ENCODE results near the gene DDX21.
"Not testable (repeated sequence)": the region's sequence is repeated elsewhere in the genome, so short reads cannot be mapped to it uniquely, and the experiment has no call there.

DDX21 gene

DNA sequence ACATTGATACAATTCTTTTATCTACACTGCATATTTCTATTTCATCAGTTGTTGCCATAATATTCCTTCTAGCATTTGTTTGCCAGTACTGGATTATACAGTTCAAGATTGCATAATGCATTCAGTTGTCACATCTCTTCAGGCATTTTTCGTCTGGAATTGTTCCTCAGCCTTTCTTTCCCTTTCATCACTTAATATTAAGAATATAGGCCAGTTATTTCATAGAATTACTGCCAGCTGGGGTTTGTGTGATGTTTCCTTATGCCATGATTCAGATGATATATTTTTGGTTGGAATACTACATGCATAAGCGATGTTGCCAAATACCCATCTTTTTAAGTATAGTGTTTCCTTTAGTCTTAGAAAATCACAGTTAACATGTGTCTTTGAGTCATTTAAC, 53.4 kb downstream of the DDX21 start:
- 88% methylated on average over 1 of the region's 2 CpGs; no CpG with 5 or more reads in 1 of the 2 experiments for WGBS, 2 experiments
- H3K36me3 ChIP-seq (ENCODE audit: control insufficient read depth, insufficient read depth, low read length): peaks cover 7% of the 10 kb centered on the region

DNA sequence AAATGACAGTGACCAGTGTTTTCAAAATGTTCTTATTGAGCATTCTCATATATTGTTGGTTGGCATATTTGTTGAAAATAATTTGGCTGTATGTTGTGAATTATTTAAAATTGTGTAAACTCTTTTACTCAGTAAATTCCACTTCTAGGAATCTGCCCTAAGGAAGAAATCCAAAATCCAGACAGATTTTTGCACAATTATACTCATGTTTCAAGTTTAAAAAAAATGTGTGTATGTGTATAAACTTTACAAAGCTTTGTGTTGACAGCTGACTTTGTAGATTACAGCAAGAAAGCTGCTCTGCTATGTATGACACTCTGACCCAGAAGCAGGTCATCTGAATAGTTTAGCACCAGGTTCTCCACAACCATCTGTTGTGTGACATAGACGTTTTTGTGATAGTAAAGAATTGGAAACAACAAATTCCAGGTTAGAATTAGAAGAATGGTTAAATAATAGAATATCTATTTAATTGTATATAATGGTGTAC, 54.2 kb downstream of the DDX21 start:
- Histone ChIP-seq H3K9me3 (ENCODE audit: control insufficient read depth, low read length) (no peaks in the 10 kb centered on the region), H3K27me3 (ENCODE audit: control insufficient read depth, insufficient read depth, low read length, poor library complexity, severe bottlenecking) (no peaks in the 10 kb centered on the region), H3K4me3 (ENCODE audit: insufficient read depth, low read depth, low read length) (no peak overlapping the region), H3K4me1 (ENCODE audit: control insufficient read depth, insufficient read depth, low read length) (no peaks in the 10 kb centered on the region), H3K27ac (ENCODE audit: insufficient read depth, low read depth, low read length, poor library complexity, severe bottlenecking) (no peak overlapping the region), H3K36me3 (ENCODE audit: control insufficient read depth, insufficient read depth, low read length) (peaks cover 7% of the 10 kb centered on the region)
- 70% methylated on average over 1 of the region's 1 CpG; no CpG with 5 or more reads in 1 of the 2 experiments for WGBS, 2 experiments

More for the DNA sequence above, 53.4 kb downstream of the DDX21 start:
- H3K9me3 ChIP-seq (ENCODE audit: control insufficient read depth, low read length): no peaks in the 10 kb centered on the region
- H3K4me1 ChIP-seq (ENCODE audit: control insufficient read depth, insufficient read depth, low read length): no peaks in the 10 kb centered on the region
- no peaks in the 10 kb centered on the region for H3K27me3 ChIP-seq (ENCODE audit: control insufficient read depth, insufficient read depth, low read length, poor library complexity, severe bottlenecking)
- no peak overlapping the region for H3K4me3 ChIP-seq (ENCODE audit: insufficient read depth, low read depth, low read length)
- H3K27ac ChIP-seq (ENCODE audit: insufficient read depth, low read depth, low read length, poor library complexity, severe bottlenecking): no peak overlapping the region

DNA sequence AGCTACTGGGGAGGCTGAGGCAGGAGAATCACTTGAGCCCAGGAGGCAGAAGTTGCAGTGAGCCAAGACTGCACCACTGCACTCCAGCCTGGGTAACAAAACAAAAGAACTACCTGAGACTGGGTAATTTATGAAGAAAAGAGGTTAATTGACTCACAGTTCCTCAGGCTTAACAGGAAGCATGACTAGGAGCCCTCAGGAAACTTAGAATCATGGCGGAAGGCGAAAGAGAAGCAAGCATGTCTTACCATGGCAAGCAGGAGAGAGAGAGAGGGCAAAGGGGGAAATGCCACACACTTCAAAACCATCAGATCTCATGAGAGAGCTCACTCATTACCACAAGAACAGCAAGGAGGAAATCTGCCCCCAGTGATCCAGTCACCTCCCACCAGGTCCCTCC, 56.8 kb downstream of the DDX21 start:
- not testable (repeated sequence) for H3K4me1 ChIP-seq (ENCODE audit: control insufficient read depth, insufficient read depth, low read length); H3K27ac ChIP-seq (ENCODE audit: insufficient read depth, low read depth, low read length, poor library complexity, severe bottlenecking); H3K9me3 ChIP-seq (ENCODE audit: control insufficient read depth, low read length); H3K27me3 ChIP-seq (ENCODE audit: control insufficient read depth, insufficient read depth, low read length, poor library complexity, severe bottlenecking); H3K4me3 ChIP-seq (ENCODE audit: insufficient read depth, low read depth, low read length)
- peaks cover 16% of the 10 kb centered on the region for H3K36me3 ChIP-seq (ENCODE audit: control insufficient read depth, insufficient read depth, low read length)
- WGBS, 2 experiments: 93 to 96% methylated on average over 2 of the region's 2 CpGs

DNA sequence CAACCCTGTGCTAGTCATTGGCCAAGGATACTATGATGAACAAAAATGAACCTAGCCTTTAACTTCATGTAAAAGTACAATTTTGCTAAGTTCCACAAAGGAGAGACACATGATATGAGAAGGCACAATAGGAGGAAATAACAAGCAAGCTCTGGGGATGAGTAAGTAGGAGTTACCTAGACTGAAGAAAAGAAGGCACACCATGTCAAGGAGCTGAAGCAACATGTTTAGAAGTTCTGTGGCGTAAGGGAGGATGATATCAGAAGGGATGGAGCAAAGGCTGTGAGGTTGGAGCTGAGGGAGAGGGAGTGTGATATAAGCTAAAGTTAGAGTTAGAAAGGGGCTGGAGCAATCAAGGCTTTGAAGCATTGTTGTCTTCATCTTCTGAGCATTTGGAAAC, 58.2 kb downstream of the DDX21 start:
- H3K9me3 ChIP-seq (ENCODE audit: control insufficient read depth, low read length): no peaks in the 10 kb centered on the region
- peaks cover 16% of the 10 kb centered on the region for H3K36me3 ChIP-seq (ENCODE audit: control insufficient read depth, insufficient read depth, low read length)
- no peak overlapping the region for H3K27ac ChIP-seq (ENCODE audit: insufficient read depth, low read depth, low read length, poor library complexity, severe bottlenecking)
- H3K4me3 ChIP-seq (ENCODE audit: insufficient read depth, low read depth, low read length): no peak overlapping the region
- WGBS, 2 experiments: 91 to 93% methylated on average over 1 of the region's 1 CpG
- no peaks in the 10 kb centered on the region for H3K27me3 ChIP-seq (ENCODE audit: control insufficient read depth, insufficient read depth, low read length, poor library complexity, severe bottlenecking)
- H3K4me1 ChIP-seq (ENCODE audit: control insufficient read depth, insufficient read depth, low read length): no peaks in the 10 kb centered on the region

DNA sequence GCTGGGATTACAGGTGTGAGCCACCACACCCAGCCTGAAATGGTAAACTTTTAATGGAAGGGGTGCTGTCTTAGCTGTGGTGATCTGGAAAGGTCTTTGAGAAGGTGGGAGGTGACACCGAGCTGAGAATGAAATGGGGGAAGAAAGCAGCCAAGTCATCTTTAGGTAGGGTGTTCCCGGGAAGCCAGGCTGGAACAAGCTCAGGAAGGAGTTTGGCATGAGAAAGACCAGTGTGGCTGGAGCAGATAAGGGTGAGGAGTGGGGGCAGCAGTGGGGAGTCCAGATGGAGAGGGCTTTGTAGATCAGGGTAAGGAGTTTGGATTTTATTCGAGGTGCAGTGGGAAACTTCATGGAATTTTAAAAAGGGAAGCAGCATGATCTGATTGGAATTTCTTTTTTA, 62.6 kb downstream of the DDX21 start:
- H3K4me1 ChIP-seq (ENCODE audit: control insufficient read depth, insufficient read depth, low read length): no peaks in the 10 kb centered on the region
- no peaks in the 10 kb centered on the region for H3K9me3 ChIP-seq (ENCODE audit: control insufficient read depth, low read length)
- peaks cover 12% of the 10 kb centered on the region for H3K36me3 ChIP-seq (ENCODE audit: control insufficient read depth, insufficient read depth, low read length)
- 89 to 95% methylated on average over 3 of the region's 3 CpGs for WGBS, 2 experiments
- no peaks in the 10 kb centered on the region for H3K27me3 ChIP-seq (ENCODE audit: control insufficient read depth, insufficient read depth, low read length, poor library complexity, severe bottlenecking)
- H3K27ac ChIP-seq (ENCODE audit: insufficient read depth, low read depth, low read length, poor library complexity, severe bottlenecking): no peak overlapping the region
- H3K4me3 ChIP-seq (ENCODE audit: insufficient read depth, low read depth, low read length): no peak overlapping the region

DNA sequence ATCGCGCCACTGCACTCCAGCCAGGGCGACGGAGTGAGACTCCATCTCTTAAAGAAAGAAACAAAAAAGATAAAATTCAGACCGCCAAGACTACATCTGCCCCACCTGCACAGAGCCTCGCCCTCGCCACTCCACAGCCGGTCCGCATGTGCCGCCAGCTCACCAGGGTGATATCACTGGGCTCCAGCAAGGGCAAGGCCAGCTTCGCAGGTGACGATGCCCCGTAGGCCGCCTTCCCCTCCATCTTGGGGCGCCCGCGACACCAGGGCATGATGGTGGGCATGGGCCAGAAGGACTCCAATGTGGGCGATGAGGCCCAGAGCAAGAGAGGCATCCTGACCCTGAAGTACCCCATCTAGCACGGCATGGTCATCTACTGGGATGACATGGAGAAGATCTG, 66.6 kb downstream of the DDX21 start:
- Histone ChIP-seq H3K36me3 (ENCODE audit: control insufficient read depth, insufficient read depth, low read length) (no peaks in the 10 kb centered on the region), H3K27ac (ENCODE audit: insufficient read depth, low read depth, low read length, poor library complexity, severe bottlenecking) (no peak overlapping the region), H3K9me3 (ENCODE audit: control insufficient read depth, low read length) (no peaks in the 10 kb centered on the region), H3K4me3 (ENCODE audit: insufficient read depth, low read depth, low read length) (no peak overlapping the region), H3K4me1 (ENCODE audit: control insufficient read depth, insufficient read depth, low read length) (no peaks in the 10 kb centered on the region), H3K27me3 (ENCODE audit: control insufficient read depth, insufficient read depth, low read length, poor library complexity, severe bottlenecking) (no peaks in the 10 kb centered on the region)
- WGBS, 2 experiments: 94 to 95% methylated on average over 19 of the region's 19 CpGs

DNA sequence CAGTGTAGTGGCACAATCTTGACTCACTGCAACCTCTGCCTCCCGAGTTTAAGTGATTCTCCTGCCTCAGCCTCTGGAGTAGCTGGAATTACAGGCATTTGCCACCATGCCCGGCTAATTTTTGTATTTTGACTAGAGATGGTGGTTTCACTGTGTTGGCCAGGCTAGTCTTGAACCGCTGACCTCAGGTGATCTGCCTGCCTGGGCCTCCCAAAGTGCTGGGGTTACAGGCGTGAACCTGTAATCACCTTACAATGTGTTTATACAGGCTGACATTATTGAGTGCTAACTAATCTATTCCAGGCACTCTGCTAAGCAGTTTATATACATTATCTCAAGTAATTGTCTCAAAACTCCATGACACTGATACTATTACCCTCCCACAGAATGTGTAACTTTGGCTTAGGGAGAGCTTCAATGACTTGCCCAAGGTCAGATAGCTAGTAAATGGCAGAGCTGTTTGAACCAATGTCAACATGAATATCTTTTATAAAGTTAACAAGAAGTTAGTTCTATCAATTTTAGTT, 69.5 kb downstream of the DDX21 start:
- Histone ChIP-seq H3K27me3 (ENCODE audit: control insufficient read depth, insufficient read depth, low read length, poor library complexity, severe bottlenecking) (no peaks in the 10 kb centered on the region), H3K4me3 (ENCODE audit: insufficient read depth, low read depth, low read length) (no peak overlapping the region), H3K9me3 (ENCODE audit: control insufficient read depth, low read length) (peaks cover under 1% of the 10 kb centered on the region), H3K36me3 (ENCODE audit: control insufficient read depth, insufficient read depth, low read length) (no peaks in the 10 kb centered on the region), H3K27ac (ENCODE audit: insufficient read depth, low read depth, low read length, poor library complexity, severe bottlenecking) (no peak overlapping the region), H3K4me1 (ENCODE audit: control insufficient read depth, insufficient read depth, low read length) (no peaks in the 10 kb centered on the region)
- WGBS, 2 experiments: 83 to 90% methylated on average over 4 of the region's 4 CpGs

DNA sequence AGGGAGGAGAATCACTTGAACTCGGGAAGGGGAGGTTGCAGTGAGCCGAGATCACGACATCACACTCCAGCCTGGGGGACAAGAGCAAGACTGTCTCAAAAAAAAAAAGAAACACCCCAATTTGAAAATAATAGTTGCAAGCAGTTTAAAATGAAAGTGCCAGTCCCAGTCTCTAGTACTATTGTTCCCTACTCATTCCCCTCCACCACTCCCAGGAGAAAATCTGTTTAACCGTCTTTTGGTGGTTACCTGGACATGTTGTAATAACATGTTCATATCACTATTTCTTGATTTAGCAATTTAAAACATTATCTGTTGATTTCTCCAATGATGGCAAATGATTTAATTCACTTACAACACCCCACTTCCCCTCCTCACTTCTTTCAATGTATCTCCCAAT, 77.3 kb downstream of the DDX21 start:
- Histone ChIP-seq H3K27ac (ENCODE audit: insufficient read depth, low read depth, low read length, poor library complexity, severe bottlenecking) (no peak overlapping the region), H3K27me3 (ENCODE audit: control insufficient read depth, insufficient read depth, low read length, poor library complexity, severe bottlenecking) (no peaks in the 10 kb centered on the region), H3K36me3 (ENCODE audit: control insufficient read depth, insufficient read depth, low read length) (no peaks in the 10 kb centered on the region), H3K4me3 (ENCODE audit: insufficient read depth, low read depth, low read length) (no peak overlapping the region), H3K4me1 (ENCODE audit: control insufficient read depth, insufficient read depth, low read length) (no peaks in the 10 kb centered on the region), H3K9me3 (ENCODE audit: control insufficient read depth, low read length) (peaks cover 4% of the 10 kb centered on the region)
- 88 to 93% methylated on average over 3 to 4 of the region's 4 CpGs for WGBS, 2 experiments
